Measurements from ENCODE around the gene FKBP3. TPM values are rescaled to one million over a fixed set of nuclear protein-coding genes. Genes with fewer than 3 reads are reported as not detected.
A peak's percentile ranks its signal among the peaks of the same experiment; 100 is the strongest.

Gene FKBP3
- polyA plus RNA-seq, 1 donor (not counting 4 experiments of a cell fraction or from before 2014, with no cell fraction given), result 98.8 TPM

DNA sequence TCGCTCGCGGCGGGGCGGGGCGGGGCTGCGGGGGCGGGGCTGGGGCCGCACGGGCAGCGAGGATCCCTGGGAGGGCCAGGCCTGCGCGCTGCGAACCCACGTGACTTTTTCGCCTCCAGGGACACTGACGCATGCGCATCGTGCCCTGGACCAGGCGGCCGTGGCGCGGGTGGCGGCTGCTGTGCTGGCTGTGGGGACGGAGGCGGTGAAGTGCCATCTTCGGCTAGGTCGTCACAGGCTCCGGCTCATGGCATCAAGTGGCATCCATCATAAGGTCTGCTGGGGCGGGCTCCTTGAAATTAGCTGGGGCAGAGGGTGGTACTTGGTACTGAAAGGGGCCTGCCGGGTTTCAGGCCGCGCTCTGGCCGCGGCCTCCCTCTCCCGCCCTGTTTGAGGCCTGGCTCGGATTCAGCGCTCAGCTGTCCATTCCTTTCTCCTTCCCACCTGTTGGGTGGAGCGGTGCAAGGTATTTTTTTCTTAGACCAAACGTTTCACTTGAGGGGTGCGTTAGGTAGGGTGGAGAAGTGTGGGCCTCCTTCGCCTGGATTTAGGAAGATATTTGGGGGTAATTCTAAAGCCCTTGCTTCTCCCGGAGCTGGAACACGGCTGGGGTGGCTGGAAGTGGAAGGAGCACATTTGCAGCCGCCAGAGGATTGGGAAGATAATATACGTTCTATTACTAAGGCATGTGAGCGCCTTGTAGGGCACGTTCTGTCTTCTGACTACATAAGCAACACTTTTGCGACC is 50.1 kb downstream of the FKBP3 start, which contains the start of gene PRPF39:
TSS of gene PRPF39 (plus strand) at position 141 of the 747 bp plus-strand sequence. CDS start 11,124 bp downstream, outside the sequence.
- Histone ChIP-seq H3K9me1 (ENCODE audit: control insufficient read depth, extremely low read depth, insufficient read depth, low read length) (peaks cover 2% of the 10 kb centered on the region), H3K36me3 (ENCODE audit: control insufficient read depth in 2 of 2, extremely low read depth in 1 of 2, insufficient read depth in 2 of 2, low read length in 2 of 2) (peaks cover 0 to 4% of the 10 kb centered on the region in 2 experiments), H3K27ac (ENCODE audit: control insufficient read depth, insufficient read depth, low read length) (peak within 1 kb of the TSS; percentile 93), H3K79me2 (ENCODE audit: control insufficient read depth, insufficient read depth, low read length) (peaks cover 51% of the 10 kb centered on the region), H3K4me1 (ENCODE audit: control insufficient read depth, extremely low read depth, insufficient read depth, low read length) (peaks cover 31% of the 10 kb centered on the region), H3K4me2 (ENCODE audit: control insufficient read depth, extremely low read depth, insufficient read depth, low read depth, low read length) (peak within 1 kb of the TSS; percentile 91), H3K9ac (ENCODE audit: control insufficient read depth, extremely low read depth, insufficient read depth, low read length) (peak within 1 kb of the TSS; percentile 95), H3K4me3 (ENCODE audit: control insufficient read depth in 2 of 3, extremely low read depth in 1 of 3, insufficient read depth in 2 of 3, low read depth in 1 of 3, low read length in 3 of 3) (peak within 1 kb of the TSS; percentile 55 to 99 (median 85)), H3K9me3 (ENCODE audit: control insufficient read depth, low read depth, low read length) (no peaks in the 10 kb centered on the region), H4K20me1 (ENCODE audit: control insufficient read depth, extremely low read depth, insufficient read depth, low read length) (peaks cover 12% of the 10 kb centered on the region), H2AFZ (ENCODE audit: control insufficient read depth, low read length) (peak within 1 kb of the TSS; percentile 95), H3K27me3 (ENCODE audit: control insufficient read depth, extremely low read depth, insufficient read depth, low read length) (no peaks in the 10 kb centered on the region)
- FAIRE-seq (no peak), DNase-seq (ENCODE audit: low read depth, low spot score) (peak; percentile 23)
- TF ChIP-seq EZH2 (IDR thresholded peaks at IDR 0.05; ENCODE audit: low read length) (no peak), CTCF (optimal IDR thresholded peaks at IDR 0.05 in 1 of 3, IDR thresholded peaks at IDR 0.05 in 1 of 3, conservative IDR thresholded peaks at IDR 0.05 in 1 of 3; ENCODE audit: extremely low read depth in 1 of 3, insufficient read depth in 2 of 3, low read length in 3 of 3) (no peak)
- dilution Hi-C loops (cut with MboI; ENCODE audit: extremely low pct_ligation_motif_present, low sequenced_read_pairs), result no loop called here

DNA sequence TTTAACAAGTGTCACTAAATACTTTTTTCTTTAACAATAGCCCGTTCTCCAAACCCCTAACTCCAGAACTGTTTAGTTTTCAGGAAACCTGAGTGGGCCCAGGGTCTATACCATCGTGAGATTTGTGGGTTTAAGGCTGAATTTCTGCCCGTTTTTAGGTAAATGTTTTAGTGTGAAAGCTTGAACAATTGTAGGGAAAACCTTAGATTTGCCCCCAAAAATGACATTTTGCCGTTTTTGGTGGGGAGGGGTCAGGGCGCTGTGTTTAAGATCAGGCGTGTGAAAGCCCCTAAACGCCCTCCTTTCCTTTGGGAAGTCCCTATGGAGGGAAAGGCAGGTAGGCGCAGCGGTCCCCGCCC is 50.7 kb downstream of the FKBP3 start:
- H2AFZ ChIP-seq (ENCODE audit: control insufficient read depth, low read length), result peak overlapping the region; percentile 95
- H3K9ac ChIP-seq (ENCODE audit: control insufficient read depth, extremely low read depth, insufficient read depth, low read length), result peak overlapping the region; percentile 95
- peaks cover 46% of the 10 kb centered on the region for H3K79me2 ChIP-seq (ENCODE audit: control insufficient read depth, insufficient read depth, low read length)
- peak overlapping the region; percentile 42 to 77 (median 55) for H3K4me3 ChIP-seq (ENCODE audit: control insufficient read depth in 2 of 3, extremely low read depth in 1 of 3, insufficient read depth in 2 of 3, low read depth in 1 of 3, low read length in 3 of 3)
- TF ChIP-seq EZH2 (IDR thresholded peaks at IDR 0.05; ENCODE audit: low read length), result no peak
- no peak for TF ChIP-seq CTCF (optimal IDR thresholded peaks at IDR 0.05 in 1 of 3, IDR thresholded peaks at IDR 0.05 in 1 of 3, conservative IDR thresholded peaks at IDR 0.05 in 1 of 3; ENCODE audit: extremely low read depth in 1 of 3, insufficient read depth in 2 of 3, low read length in 3 of 3)
- no peaks in the 10 kb centered on the region for H3K27me3 ChIP-seq (ENCODE audit: control insufficient read depth, extremely low read depth, insufficient read depth, low read length)
- H3K4me2 ChIP-seq (ENCODE audit: control insufficient read depth, extremely low read depth, insufficient read depth, low read depth, low read length), result peak overlapping the region; percentile 91
- no peak for DNase-seq (ENCODE audit: low read depth, low spot score)
- H4K20me1 ChIP-seq (ENCODE audit: control insufficient read depth, extremely low read depth, insufficient read depth, low read length), result peaks cover 12% of the 10 kb centered on the region
- FAIRE-seq, result no peak
- H3K27ac ChIP-seq (ENCODE audit: control insufficient read depth, insufficient read depth, low read length), result peak overlapping the region; percentile 93
- H3K9me3 ChIP-seq (ENCODE audit: control insufficient read depth, low read depth, low read length), result no peaks in the 10 kb centered on the region
- H3K36me3 ChIP-seq (ENCODE audit: control insufficient read depth in 2 of 2, extremely low read depth in 1 of 2, insufficient read depth in 2 of 2, low read length in 2 of 2), result peaks cover 0 to 4% of the 10 kb centered on the region in 2 experiments
- dilution Hi-C loops (cut with MboI; ENCODE audit: extremely low pct_ligation_motif_present, low sequenced_read_pairs), result no loop called here
- no peaks in the 10 kb centered on the region for H3K9me1 ChIP-seq (ENCODE audit: control insufficient read depth, extremely low read depth, insufficient read depth, low read length)
- H3K4me1 ChIP-seq (ENCODE audit: control insufficient read depth, extremely low read depth, insufficient read depth, low read length), result peaks cover 29% of the 10 kb centered on the region

All from keratinocyte (primary cell).